OCI-LY3 (cell line): ENCODE results near the gene DPF3.

ENCODE experiments used
- H2AFZ ChIP-seq: fragments of 200-600, 300-600 bp; shearing (Covaris generic); 2 replicates; pipeline ENCODE4 v1.6.0; 2014; ENCODE audit warnings: antibody characterized with exemption, low read depth, low read length
- H3K27ac ChIP-seq: fragments of 200-600, 300-600 bp; sonication (generic); 2 replicates; pipeline ENCODE4 v1.5.1; 2014; ENCODE audit warnings: mild to moderate bottlenecking, low read length, moderate library complexity, mixed read lengths
- H3K27me3 ChIP-seq: fragments of 200-600, 300-600 bp; sonication (generic); 2 replicates; pipeline ENCODE4 v1.6.1; 2014; ENCODE audit warnings: low read depth, low read length, mixed read lengths
- H3K36me3 ChIP-seq: fragments of 200-600, 300-600 bp; sonication (generic); replicated peaks from 2 replicates; pipeline ENCODE3; 2014; ENCODE audit warnings: low read depth, low read length, mixed read lengths
- H3K4me1 ChIP-seq: fragments of 300-600, 200-600 bp; sonication (generic); 2 replicates; pipeline ENCODE4 v1.6.1; 2014; ENCODE audit warnings: low read length, mixed read lengths
- H3K4me2 ChIP-seq: fragments of 200-600, 300-600 bp; sonication (generic); 2 replicates; pipeline ENCODE4 v1.6.1; 2014; ENCODE audit warnings: low read length, mixed read lengths
- H3K4me3 ChIP-seq: fragments of 300-600, 200-600 bp; sonication (generic); 2 replicates; pipeline ENCODE4 v1.5.1; 2014; ENCODE audit warnings: antibody characterized with exemption, mild to moderate bottlenecking, low read length, moderate library complexity
- H3K79me2 ChIP-seq: fragments of 300-600, 200-600 bp; shearing (Covaris generic); 2 replicates; pipeline ENCODE4 v1.6.1; 2014; ENCODE audit warnings: mild to moderate bottlenecking, low read length, mixed read lengths
- H3K9ac ChIP-seq: fragments of 300-600, 200-600 bp; shearing (Covaris generic); 2 replicates; pipeline ENCODE4 v1.6.0; 2014; ENCODE audit warnings: mild to moderate bottlenecking, low read length, moderate library complexity
- H3K9me3 ChIP-seq: fragments of 200-600, 300-600 bp; shearing (Covaris generic); 2 replicates; pipeline ENCODE4 v1.6.1; 2014; ENCODE audit warnings: low read length, mixed read lengths; ENCODE audit not compliant: insufficient read depth
- H4K20me1 ChIP-seq: fragments of 200-600, 300-600 bp; sonication (generic); 2 replicates; pipeline ENCODE4 v1.6.1; 2016; ENCODE audit warnings: low read length, mixed read lengths; ENCODE audit not compliant: insufficient read depth
- CTCF ChIP-seq: fragments of 200-600, 300-600 bp; sonication (generic); IDR thresholded peaks from 2 replicates; pipeline ENCODE4 v1.5.1; 2014; ENCODE audit warnings: antibody characterized with exemption, low read length, low read depth
- EZH2phosphoT487 ChIP-seq: fragments of 200-600 bp; shearing (Covaris generic); IDR thresholded peaks from 2 replicates; pipeline ENCODE4 v1.6.1; 2018; ENCODE audit warnings: antibody characterized with exemption, mixed run types, low read depth

Gene DPF3

GRCh38 chr14:72608391-72609204, 285.3 kb downstream of the DPF3 start:
- peaks cover 5% of the 10 kb centered on the region; the same call in 1 of the 2 replicates for H3K27me3 ChIP-seq
- TF ChIP-seq EZH2phosphoT487: no peak
- TF ChIP-seq CTCF: no peak
- no peaks in the 10 kb centered on the region for H3K4me1 ChIP-seq
- no peak overlapping the region for H3K27ac ChIP-seq
- no peak overlapping the region for H3K4me2 ChIP-seq
- H4K20me1 ChIP-seq: no peaks in the 10 kb centered on the region
- H3K9ac ChIP-seq: no peak overlapping the region
- no peak overlapping the region for H3K4me3 ChIP-seq
- no peaks in the 10 kb centered on the region for H3K36me3 ChIP-seq
- H2AFZ ChIP-seq: no peak overlapping the region
- H3K79me2 ChIP-seq: no peaks in the 10 kb centered on the region
- no peaks in the 10 kb centered on the region for H3K9me3 ChIP-seq

GRCh38 chr14:72607386-72608130, 286.3 kb downstream of the DPF3 start:
- Histone ChIP-seq H3K27ac (no peak overlapping the region), H3K27me3 (peaks cover 10% of the 10 kb centered on the region; the same call in 1 of the 2 replicates), H3K4me1 (no peaks in the 10 kb centered on the region), H3K4me3 (no peak overlapping the region), H3K4me2 (no peak overlapping the region), H2AFZ (no peak overlapping the region), H3K36me3 (no peaks in the 10 kb centered on the region), H3K9me3 (no peaks in the 10 kb centered on the region), H3K79me2 (no peaks in the 10 kb centered on the region), H3K9ac (no peak overlapping the region), H4K20me1 (no peaks in the 10 kb centered on the region)
- no peak for TF ChIP-seq CTCF
- TF ChIP-seq EZH2phosphoT487: no peak

- H3K4me2 ChIP-seq: no peak overlapping the region
- H3K4me3 ChIP-seq: no peak overlapping the region
- H3K79me2 ChIP-seq: no peaks in the 10 kb centered on the region
- no peak overlapping the region for H3K9ac ChIP-seq
- TF ChIP-seq CTCF (no peak), EZH2phosphoT487 (no peak)
- H3K9me3 ChIP-seq: no peaks in the 10 kb centered on the region
- H3K36me3 ChIP-seq: no peaks in the 10 kb centered on the region
- no peak overlapping the region for H2AFZ ChIP-seq
- no peaks in the 10 kb centered on the region for H3K4me1 ChIP-seq
- H4K20me1 ChIP-seq: no peaks in the 10 kb centered on the region
- no peak overlapping the region for H3K27ac ChIP-seq
- H3K27me3 ChIP-seq: peaks cover 15% of the 10 kb centered on the region
These were observed 287.0 kb downstream of the DPF3 start for GRCh38 chr14:72606879-72607278.

GRCh38 chr14:72605921-72606220, 288.0 kb downstream of the DPF3 start:
- H4K20me1 ChIP-seq: no peaks in the 10 kb centered on the region
- no peak overlapping the region for H3K9ac ChIP-seq
- H3K27ac ChIP-seq: no peak overlapping the region
- no peaks in the 10 kb centered on the region for H3K36me3 ChIP-seq
- no peak overlapping the region for H3K4me2 ChIP-seq
- peaks cover 24% of the 10 kb centered on the region for H3K27me3 ChIP-seq
- no peaks in the 10 kb centered on the region for H3K9me3 ChIP-seq
- H2AFZ ChIP-seq: no peak overlapping the region
- H3K79me2 ChIP-seq: no peaks in the 10 kb centered on the region
- H3K4me1 ChIP-seq: no peaks in the 10 kb centered on the region
- TF ChIP-seq CTCF (no peak), EZH2phosphoT487 (no peak)
- H3K4me3 ChIP-seq: no peak overlapping the region
